Activated CD8-positive, alpha-beta T cell treated with anti-CD3 and anti-CD28 coated beads for 36 hours (primary cell): ENCODE results near the gene CA10. TPM values are rescaled to one million over a fixed set of nuclear protein-coding genes. Genes with fewer than 3 reads are reported as not detected.

Source experiments
- ATAC-seq: fragments of 200-7000 bp; cut with Tn5 transposase; one replicate; pipeline ENCODE4 v1.10.0; 2021; ENCODE audit warnings: mild to moderate bottlenecking, moderate library complexity
- CTCF ChIA-PET: fragments of 350-600 bp; sonication (Branson Sonifier 250); formaldehyde crosslinking; loops from one replicate; lab custom pipeline; 2021; ENCODE audit warnings: antibody characterized with exemption; lab: Charles Lee
- POLR2A ChIA-PET: fragments of 350-600 bp; sonication (Branson Sonifier 250); formaldehyde crosslinking; loops from one replicate; lab custom pipeline; 2021; ENCODE audit warnings: antibody characterized with exemption; lab: Charles Lee
- DNase-seq: peaks from one replicate; pipeline ENCODE4 v3.0.0-alpha.2; 2020
- H3K27ac Mint-ChIP-seq: one replicate; pipeline ENCODE4 v1.8.0; 2021; ENCODE audit warnings: mild to moderate bottlenecking, mixed read lengths
- H3K27me3 Mint-ChIP-seq: one replicate; pipeline ENCODE4 v1.8.0; 2021; ENCODE audit warnings: mixed read lengths
- H3K36me3 Mint-ChIP-seq: one replicate; pipeline ENCODE4 v1.8.0; 2021; ENCODE audit warnings: low read depth, mixed read lengths
- H3K4me1 Mint-ChIP-seq: one replicate; pipeline ENCODE4 v1.8.0; 2021; ENCODE audit warnings: low read depth, mixed read lengths
- H3K4me3 Mint-ChIP-seq: one replicate; pipeline ENCODE4 v1.8.0; 2021; ENCODE audit warnings: mild to moderate bottlenecking, moderate library complexity, mixed read lengths
- H3K9me3 Mint-ChIP-seq: one replicate; pipeline ENCODE4 v1.8.0; 2021; ENCODE audit warnings: mixed read lengths
- intact Hi-C: fragments of 100-400 bp; cut with micrococcal nuclease; formaldehyde crosslinking; loops from one replicate; pipeline ENCODE4 v1.10.0; 2022
- total RNA-seq, 2 experiments: library from RNA; stranded (reverse); gene quantifications; one replicate each; pipeline ENCODE4 v1.2.3, GENCODE V29; 2021
- TF ChIP-seq, protein P1 (sequence below): fragments of 200-600 bp; IDR thresholded peaks from one replicate; pipeline ENCODE4 v1.8.0; 2022; ENCODE audit warnings: antibody characterized with exemption, mild to moderate bottlenecking

Gene CA10
- total RNA-seq, 2 experiments from 2014 or later, result not detected

GRCh38 chr17:52138350-52138749 lies 20.2 kb downstream of the CA10 start:
- Mint-ChIP-seq H3K9me3 (no peaks in the 10 kb centered on the region), H3K27me3 (peaks cover 5% of the 10 kb centered on the region), H3K4me1 (no peaks in the 10 kb centered on the region), H3K27ac (no peak overlapping the region), H3K36me3 (no peaks in the 10 kb centered on the region), H3K4me3 (no peak overlapping the region)
- POLR2A ChIA-PET, result no interaction called here
- ATAC-seq (no peak), DNase-seq (no peak)
- TF ChIP-seq, protein P1, sequence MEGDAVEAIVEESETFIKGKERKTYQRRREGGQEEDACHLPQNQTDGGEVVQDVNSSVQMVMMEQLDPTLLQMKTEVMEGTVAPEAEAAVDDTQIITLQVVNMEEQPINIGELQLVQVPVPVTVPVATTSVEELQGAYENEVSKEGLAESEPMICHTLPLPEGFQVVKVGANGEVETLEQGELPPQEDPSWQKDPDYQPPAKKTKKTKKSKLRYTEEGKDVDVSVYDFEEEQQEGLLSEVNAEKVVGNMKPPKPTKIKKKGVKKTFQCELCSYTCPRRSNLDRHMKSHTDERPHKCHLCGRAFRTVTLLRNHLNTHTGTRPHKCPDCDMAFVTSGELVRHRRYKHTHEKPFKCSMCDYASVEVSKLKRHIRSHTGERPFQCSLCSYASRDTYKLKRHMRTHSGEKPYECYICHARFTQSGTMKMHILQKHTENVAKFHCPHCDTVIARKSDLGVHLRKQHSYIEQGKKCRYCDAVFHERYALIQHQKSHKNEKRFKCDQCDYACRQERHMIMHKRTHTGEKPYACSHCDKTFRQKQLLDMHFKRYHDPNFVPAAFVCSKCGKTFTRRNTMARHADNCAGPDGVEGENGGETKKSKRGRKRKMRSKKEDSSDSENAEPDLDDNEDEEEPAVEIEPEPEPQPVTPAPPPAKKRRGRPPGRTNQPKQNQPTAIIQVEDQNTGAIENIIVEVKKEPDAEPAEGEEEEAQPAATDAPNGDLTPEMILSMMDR, result no peak
- CTCF ChIA-PET, result interaction anchor here (0.9 to 1.8 kb wide), 2 partner anchors 15 to 32 kb away, joined by 3 to 7 read pairs; no protein-coding TSS in a partner anchor
- intact Hi-C loops, result no loop called here

- Mint-ChIP-seq H3K9me3 (no peaks in the 10 kb centered on the region), H3K27ac (no peak overlapping the region), H3K4me1 (no peaks in the 10 kb centered on the region), H3K36me3 (no peaks in the 10 kb centered on the region), H3K27me3 (peaks cover 5% of the 10 kb centered on the region), H3K4me3 (no peak overlapping the region)
- ChIA-PET POLR2A (no interaction called here), CTCF (no interaction called here)
- intact Hi-C loops, result no loop called here
- no peak for DNase-seq
- TF ChIP-seq, protein P1, result no peak
- no peak for ATAC-seq
These were observed 22.3 kb downstream of the CA10 start for GRCh38 chr17:52136166-52136565.

DNA sequence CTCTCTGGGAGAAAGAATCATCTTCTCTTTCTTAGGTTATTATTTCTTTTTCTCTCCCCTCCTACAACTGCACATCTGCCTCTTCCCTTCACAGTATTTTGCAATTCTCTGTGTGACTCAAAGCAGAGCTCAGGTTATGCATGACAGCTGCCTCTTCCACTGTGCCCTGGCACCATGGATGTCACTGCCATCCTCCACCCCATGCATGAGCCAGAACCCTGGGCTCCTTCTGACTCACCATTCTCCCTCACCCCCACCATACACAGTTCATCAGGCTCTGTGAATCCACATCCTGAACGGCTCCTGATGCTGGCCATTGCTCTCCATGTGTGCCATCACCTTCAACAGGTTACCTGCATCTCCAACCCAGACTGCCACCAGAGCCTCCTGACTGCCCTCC lies 23.9 kb downstream of the CA10 start:
- TF ChIP-seq, protein P1, result no peak
- ATAC-seq (no peak), DNase-seq (no peak)
- POLR2A ChIA-PET, result no interaction called here
- H3K36me3 Mint-ChIP-seq, result no peaks in the 10 kb centered on the region
- peaks cover 7% of the 10 kb centered on the region for H3K27me3 Mint-ChIP-seq
- no peak overlapping the region for H3K4me3 Mint-ChIP-seq
- no peak overlapping the region for H3K27ac Mint-ChIP-seq
- H3K9me3 Mint-ChIP-seq, result no peaks in the 10 kb centered on the region
- CTCF ChIA-PET, result no interaction called here
- no peaks in the 10 kb centered on the region for H3K4me1 Mint-ChIP-seq
- intact Hi-C loops, result no loop called here

DNA sequence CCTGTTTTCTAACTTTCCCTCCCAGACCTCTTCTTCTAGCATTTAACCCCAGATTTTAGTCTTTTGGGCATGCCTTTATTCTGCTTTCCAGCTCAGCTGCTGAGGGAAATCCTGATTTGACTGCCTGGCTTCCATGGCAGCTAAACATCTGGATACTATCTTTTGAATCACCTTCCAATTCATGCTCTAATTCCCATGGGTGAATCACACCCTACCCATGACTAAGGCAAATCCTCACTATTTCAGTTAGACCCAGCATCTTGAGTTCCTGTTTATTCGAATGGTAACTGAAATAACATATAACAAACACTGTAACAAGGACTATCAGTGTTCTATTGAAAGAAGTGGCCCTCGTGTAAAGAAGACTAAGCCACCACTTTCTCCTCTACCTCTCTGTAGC lies 29.8 kb downstream of the CA10 start:
- ATAC-seq (no peak), DNase-seq (no peak)
- H3K9me3 Mint-ChIP-seq, result no peaks in the 10 kb centered on the region
- H3K27ac Mint-ChIP-seq, result no peak overlapping the region
- no peaks in the 10 kb centered on the region for H3K4me1 Mint-ChIP-seq
- intact Hi-C loops, result no loop called here
- ChIA-PET CTCF (no interaction called here), POLR2A (interaction anchor here (0.7 kb wide), 1 partner anchor 460 kb away, joined by 3 read pairs; no protein-coding TSS in a partner anchor)
- no peaks in the 10 kb centered on the region for H3K36me3 Mint-ChIP-seq
- H3K27me3 Mint-ChIP-seq, result peaks cover 2% of the 10 kb centered on the region
- no peak overlapping the region for H3K4me3 Mint-ChIP-seq
- TF ChIP-seq, protein P1, result no peak

DNA sequence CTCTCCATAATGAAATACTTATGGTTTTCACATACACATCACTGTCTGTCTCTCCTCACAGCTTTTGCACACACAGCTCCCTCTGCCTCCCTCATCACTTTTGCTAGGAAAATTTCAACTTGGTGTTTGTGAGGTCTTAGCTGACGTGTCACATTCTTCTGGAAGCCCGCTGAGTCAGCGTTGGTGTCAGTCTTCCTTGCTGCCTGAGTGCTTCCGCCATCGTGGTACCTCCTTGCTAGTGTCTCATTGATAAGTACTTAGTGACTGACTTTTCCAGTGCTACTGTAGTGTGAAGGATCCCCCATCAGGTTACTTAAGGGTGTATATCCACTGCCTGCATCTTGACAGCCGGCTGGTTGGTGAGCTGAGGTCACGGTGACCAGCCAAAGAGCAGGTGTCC lies 33.5 kb downstream of the CA10 start:
- ATAC-seq, result no peak
- Mint-ChIP-seq H3K36me3 (no peaks in the 10 kb centered on the region), H3K4me3 (no peak overlapping the region), H3K27me3 (peaks cover 4% of the 10 kb centered on the region), H3K4me1 (no peaks in the 10 kb centered on the region), H3K27ac (no peak overlapping the region), H3K9me3 (peaks cover 2% of the 10 kb centered on the region)
- ChIA-PET POLR2A (no interaction called here), CTCF (no interaction called here)
- TF ChIP-seq, protein P1, result no peak
- intact Hi-C loops, result no loop called here
- no peak for DNase-seq
